ENCODE results near the gene SBF2.

DNA sequence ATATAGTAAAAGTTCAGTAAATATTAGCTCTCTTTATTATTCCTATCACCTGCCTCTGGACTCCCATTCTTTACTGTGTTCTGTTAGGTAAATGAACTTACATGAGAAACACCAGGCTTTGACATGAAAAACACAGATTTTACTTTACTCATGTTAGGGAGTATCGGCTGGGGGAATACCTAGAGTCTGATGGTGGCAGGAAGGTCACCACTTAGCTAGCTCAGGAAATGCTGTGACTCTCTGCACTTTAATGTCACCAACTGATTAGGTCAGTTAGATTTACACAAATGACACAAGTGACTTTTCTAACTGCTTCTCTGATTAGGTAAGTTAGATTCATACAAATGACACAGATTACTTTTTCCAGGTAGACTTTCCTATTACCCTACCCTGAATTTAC lies 405.1 kb downstream of the SBF2 start:
- TF ChIP-seq POLR2A (IDR thresholded peaks at IDR 0.05), result no peak
- TF ChIP-seq, protein P1, sequence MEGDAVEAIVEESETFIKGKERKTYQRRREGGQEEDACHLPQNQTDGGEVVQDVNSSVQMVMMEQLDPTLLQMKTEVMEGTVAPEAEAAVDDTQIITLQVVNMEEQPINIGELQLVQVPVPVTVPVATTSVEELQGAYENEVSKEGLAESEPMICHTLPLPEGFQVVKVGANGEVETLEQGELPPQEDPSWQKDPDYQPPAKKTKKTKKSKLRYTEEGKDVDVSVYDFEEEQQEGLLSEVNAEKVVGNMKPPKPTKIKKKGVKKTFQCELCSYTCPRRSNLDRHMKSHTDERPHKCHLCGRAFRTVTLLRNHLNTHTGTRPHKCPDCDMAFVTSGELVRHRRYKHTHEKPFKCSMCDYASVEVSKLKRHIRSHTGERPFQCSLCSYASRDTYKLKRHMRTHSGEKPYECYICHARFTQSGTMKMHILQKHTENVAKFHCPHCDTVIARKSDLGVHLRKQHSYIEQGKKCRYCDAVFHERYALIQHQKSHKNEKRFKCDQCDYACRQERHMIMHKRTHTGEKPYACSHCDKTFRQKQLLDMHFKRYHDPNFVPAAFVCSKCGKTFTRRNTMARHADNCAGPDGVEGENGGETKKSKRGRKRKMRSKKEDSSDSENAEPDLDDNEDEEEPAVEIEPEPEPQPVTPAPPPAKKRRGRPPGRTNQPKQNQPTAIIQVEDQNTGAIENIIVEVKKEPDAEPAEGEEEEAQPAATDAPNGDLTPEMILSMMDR (IDR thresholded peaks at IDR 0.05), result no peak

Measured in esophagus squamous epithelium (tissue), 4 donors.